KMS-11 (cell line): Measurements from ENCODE around the gene TMEM253.

ENCODE experiments used
- H2AFZ ChIP-seq: fragments of 200-600 bp; sonication (generic); 2 replicates; pipeline ENCODE4 v1.6.1; 2016; ENCODE audit warnings: antibody characterized with exemption, mixed run types, low read depth
- H3K27ac ChIP-seq: fragments of 200-600 bp; sonication (generic); 2 replicates; pipeline ENCODE4 v1.6.1; 2016; ENCODE audit warnings: mild to moderate bottlenecking, mixed run types
- H3K27me3 ChIP-seq: fragments of 200-600 bp; sonication (generic); 2 replicates; pipeline ENCODE4 v1.6.1; 2017; ENCODE audit warnings: mild to moderate bottlenecking, low read depth, mixed run types, moderate library complexity; ENCODE audit not compliant: insufficient read depth
- H3K36me3 ChIP-seq: fragments of 200-600 bp; sonication (generic); 2 replicates; pipeline ENCODE4 v1.6.1; 2017; ENCODE audit warnings: mild to moderate bottlenecking, mixed run types; ENCODE audit not compliant: insufficient read depth
- H3K4me1 ChIP-seq: fragments of 200-600 bp; sonication (generic); 2 replicates; pipeline ENCODE4 v1.6.1; 2016; ENCODE audit warnings: mild to moderate bottlenecking, low read depth, mixed run types; ENCODE audit not compliant: poor library complexity, severe bottlenecking
- H3K4me2 ChIP-seq: fragments of 200-600 bp; sonication (generic); 2 replicates; pipeline ENCODE4 v1.7.0; 2016; ENCODE audit warnings: mild to moderate bottlenecking, mixed run types
- H3K4me3 ChIP-seq: fragments of 200-600 bp; sonication (generic); IDR thresholded peaks from 2 replicates; pipeline ENCODE4 v1.6.1; 2017; ENCODE audit warnings: low read depth, low read length, mixed read lengths; ENCODE audit not compliant: insufficient read depth
- H3K79me2 ChIP-seq: fragments of 200-600 bp; sonication (generic); 2 replicates; pipeline ENCODE4 v1.6.1; 2016; ENCODE audit warnings: low read depth, mixed run types; ENCODE audit not compliant: insufficient read depth
- H3K9ac ChIP-seq: fragments of 200-600 bp; sonication (generic); 2 replicates; pipeline ENCODE4 v1.6.1; 2016; ENCODE audit warnings: mild to moderate bottlenecking, mixed run types
- H4K20me1 ChIP-seq: fragments of 200-600 bp; sonication (generic); 2 replicates; pipeline ENCODE4 v1.6.1; 2016; ENCODE audit warnings: mild to moderate bottlenecking, mixed run types; ENCODE audit not compliant: insufficient read depth
- CTCF ChIP-seq: fragments of 200-600 bp; sonication (generic); conservative IDR thresholded peaks from 2 replicates; pipeline ENCODE4 v1.6.1; 2017; ENCODE audit warnings: low read depth, mild to moderate bottlenecking, antibody characterized with exemption, low read length, moderate library complexity, mixed read lengths

TMEM253 gene

GRCh38 chr14:21059842-21060613, 40.8 kb upstream of the TMEM253 start:
- H3K27me3 ChIP-seq, result no peaks in the 10 kb centered on the region
- no peak for TF ChIP-seq CTCF
- H3K4me3 ChIP-seq, result no peak overlapping the region
- no peaks in the 10 kb centered on the region for H3K36me3 ChIP-seq
- H3K4me1 ChIP-seq, result no peaks in the 10 kb centered on the region
- no peak overlapping the region for H3K27ac ChIP-seq
- no peak overlapping the region for H3K9ac ChIP-seq
- H4K20me1 ChIP-seq, result no peaks in the 10 kb centered on the region
- H2AFZ ChIP-seq, result no peak overlapping the region
- H3K4me2 ChIP-seq, result no peak overlapping the region
- no peaks in the 10 kb centered on the region for H3K79me2 ChIP-seq

DNA sequence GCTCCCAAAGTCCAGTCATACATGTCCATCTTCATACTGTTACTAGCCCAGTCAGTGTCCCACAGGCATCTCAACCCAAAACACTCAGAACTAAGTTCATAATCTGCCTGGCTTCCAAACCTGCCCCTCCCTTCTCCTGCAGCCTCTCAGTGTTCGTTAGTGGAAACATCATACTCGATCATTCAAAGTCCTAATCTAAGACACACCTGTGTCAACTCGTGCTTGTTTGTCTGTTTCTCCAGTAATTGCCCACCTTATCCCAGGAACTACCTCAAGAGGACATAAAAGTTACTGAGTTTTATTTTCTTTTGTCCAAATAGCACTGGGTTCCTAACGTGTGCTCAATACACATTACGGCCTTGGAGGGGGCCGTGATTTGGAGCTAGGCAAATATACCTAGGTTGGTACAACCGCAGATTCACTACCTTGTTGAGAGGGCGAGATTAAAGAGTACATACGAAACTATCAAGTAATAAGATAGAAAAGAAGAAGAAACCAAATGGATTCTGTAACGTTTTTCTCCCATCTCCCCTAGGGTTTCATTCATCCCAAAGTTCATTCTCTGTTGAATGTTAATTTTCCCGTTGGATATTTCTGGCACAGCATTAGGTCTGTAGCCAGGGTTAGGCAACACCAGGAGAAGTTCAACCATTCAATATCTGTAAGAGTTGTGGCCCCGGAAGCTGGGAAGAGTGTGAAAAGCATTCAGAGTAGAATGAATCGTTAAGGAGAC, 40.1 kb upstream of the TMEM253 start:
- Histone ChIP-seq H3K9ac (no peak overlapping the region), H3K4me2 (no peak overlapping the region), H3K36me3 (no peaks in the 10 kb centered on the region), H3K79me2 (no peaks in the 10 kb centered on the region), H3K27ac (no peak overlapping the region), H2AFZ (no peak overlapping the region), H3K4me1 (no peaks in the 10 kb centered on the region), H4K20me1 (no peaks in the 10 kb centered on the region), H3K4me3 (no peak overlapping the region), H3K27me3 (no peaks in the 10 kb centered on the region)
- no peak for TF ChIP-seq CTCF

DNA sequence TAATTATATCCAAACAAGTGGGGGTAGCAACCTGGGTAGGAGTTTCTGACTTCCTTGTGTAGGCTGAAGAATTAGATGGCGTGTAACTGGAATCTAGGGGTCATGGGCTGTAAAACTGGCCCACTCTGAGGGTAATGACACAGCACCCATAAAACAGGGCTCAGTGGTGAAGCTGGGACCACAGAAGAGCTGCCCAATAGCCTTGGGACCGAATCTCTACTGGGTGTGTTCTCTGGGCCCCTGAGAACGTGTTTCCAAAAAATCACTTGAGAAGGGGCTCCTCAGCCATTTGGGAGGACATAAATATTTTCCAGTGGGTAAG, 39.6 kb upstream of the TMEM253 start:
- TF ChIP-seq CTCF, result no peak
- Histone ChIP-seq H3K4me2 (no peak overlapping the region), H2AFZ (no peak overlapping the region), H3K4me3 (no peak overlapping the region), H4K20me1 (no peaks in the 10 kb centered on the region), H3K4me1 (no peaks in the 10 kb centered on the region), H3K9ac (no peak overlapping the region), H3K36me3 (no peaks in the 10 kb centered on the region), H3K27ac (no peak overlapping the region), H3K27me3 (no peaks in the 10 kb centered on the region), H3K79me2 (no peaks in the 10 kb centered on the region)

DNA sequence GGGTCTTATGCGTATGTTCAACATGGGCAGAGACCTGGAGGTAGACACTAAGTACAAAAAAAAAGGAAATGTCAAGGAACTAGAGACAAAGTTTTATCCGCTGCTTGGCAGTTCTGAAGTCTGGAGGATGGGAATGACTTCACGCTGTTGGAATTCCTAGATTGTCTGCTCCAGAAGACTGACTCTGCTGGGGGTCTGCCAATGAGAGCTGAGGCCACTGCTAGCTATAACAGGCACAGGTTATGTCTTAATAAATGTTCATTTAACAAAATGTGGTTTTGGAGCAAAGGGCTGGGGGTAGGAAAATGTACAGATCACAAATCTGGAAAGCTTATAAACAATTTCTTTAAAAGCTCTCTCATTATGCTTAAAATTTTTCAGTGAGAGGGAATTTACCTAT, 37.4 kb upstream of the TMEM253 start:
- no peak overlapping the region for H2AFZ ChIP-seq
- H3K4me2 ChIP-seq, result no peak overlapping the region
- H3K4me1 ChIP-seq, result peaks cover 5% of the 10 kb centered on the region
- H3K27ac ChIP-seq, result no peak overlapping the region
- no peak overlapping the region for H3K4me3 ChIP-seq
- no peaks in the 10 kb centered on the region for H3K79me2 ChIP-seq
- H3K36me3 ChIP-seq, result no peaks in the 10 kb centered on the region
- no peaks in the 10 kb centered on the region for H4K20me1 ChIP-seq
- no peak overlapping the region for H3K9ac ChIP-seq
- TF ChIP-seq CTCF, result no peak
- H3K27me3 ChIP-seq, result no peaks in the 10 kb centered on the region
